NCI-H526 (cell line): ENCODE measurements around the gene GTF3C2.
"Not testable (repeated sequence)": the region's sequence is repeated elsewhere in the genome, so short reads cannot be mapped to it uniquely, and the experiment has no call there.

Source experiments
- DNase-seq, 2 experiments: peaks; one replicate each; lab custom pipeline; 2025; lab: John Stamatoyannopoulos, UW

Gene GTF3C2

DNA sequence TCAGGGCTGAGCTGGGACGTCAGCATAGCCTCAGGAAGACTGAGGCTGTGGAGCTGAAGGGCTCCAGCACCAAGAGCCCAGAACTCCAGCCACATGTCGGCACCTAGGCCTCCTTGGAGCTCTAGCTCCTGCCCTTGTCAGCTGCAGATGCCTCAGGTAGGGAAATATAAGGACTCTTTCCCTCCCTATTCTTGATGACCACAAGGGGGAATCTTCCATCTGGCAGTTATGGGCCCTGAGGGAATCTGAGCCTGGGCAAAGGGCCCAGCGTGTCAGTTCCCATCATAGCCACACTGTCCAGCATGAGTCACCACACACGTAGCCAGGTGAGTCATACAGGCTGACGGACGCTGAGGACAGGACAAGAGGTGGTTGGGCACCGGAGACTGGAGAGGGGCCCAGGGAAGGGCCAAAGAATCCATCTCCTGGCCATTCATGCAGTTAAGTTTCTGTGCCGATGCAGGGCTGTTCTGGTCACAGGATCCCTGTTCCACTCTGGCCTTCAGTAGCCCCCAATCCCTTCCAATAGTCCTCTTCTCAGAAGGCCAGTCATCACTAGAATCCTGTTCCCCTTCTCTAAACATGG is 35.5 kb downstream of the GTF3C2 start:
- peak in 1 of 2 experiments; percentile 12 for DNase-seq

DNA sequence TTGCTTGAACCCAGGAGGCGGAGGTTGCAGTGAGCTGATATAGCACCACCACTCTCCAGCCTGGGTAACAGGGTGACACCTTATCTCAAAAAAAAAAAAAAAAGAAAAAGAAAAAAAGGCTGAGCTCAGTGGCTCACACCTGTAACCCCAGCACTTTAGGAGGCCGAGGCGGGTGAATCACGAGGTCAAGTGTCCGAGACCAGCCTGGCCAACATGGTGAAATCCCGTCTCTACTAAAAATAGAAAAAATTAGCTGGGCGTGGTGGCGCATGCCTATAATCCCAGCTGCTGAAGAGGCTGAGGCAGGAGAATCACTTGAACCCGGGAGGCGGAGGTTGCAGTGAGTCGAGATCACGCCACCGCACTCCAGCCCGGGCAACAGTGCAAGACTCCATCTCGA is 36.7 kb downstream of the GTF3C2 start:
- not testable (repeated sequence) for DNase-seq

DNA sequence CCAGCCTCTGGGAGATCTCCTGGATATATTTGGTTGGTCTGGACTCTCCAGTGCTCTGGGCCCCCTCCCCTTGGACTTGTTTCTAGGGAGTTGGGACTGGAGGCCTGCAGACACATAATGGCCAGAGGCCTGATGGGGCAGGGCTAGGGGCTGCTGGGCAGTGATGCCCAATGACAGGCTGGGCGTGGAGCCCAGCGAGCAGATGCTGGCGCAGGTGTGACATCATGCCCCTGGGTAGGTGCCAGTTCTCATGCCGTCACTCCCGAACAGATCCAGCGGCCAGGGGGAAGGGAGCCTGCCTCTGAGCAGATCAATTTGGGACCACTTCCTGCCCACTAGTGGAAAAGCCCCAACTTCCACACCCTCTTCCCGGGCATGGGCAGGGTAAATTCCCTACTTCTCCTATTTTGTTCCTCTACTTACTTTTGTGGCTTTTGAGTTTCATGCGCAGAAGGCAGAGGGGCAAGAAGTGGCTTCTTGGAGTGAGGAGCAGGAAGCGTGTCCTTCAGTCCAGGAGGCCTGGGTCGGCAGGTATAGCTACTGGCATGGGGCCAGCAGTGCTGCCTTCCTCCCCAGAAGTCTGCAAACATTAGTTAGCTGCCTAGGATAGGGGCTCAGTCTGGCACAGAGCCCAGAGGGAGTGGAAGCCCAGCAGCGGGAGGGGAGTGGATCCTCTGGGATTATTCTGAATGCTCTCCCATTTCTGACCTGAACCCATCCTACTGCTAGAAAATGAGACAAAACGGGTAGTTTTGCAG is 39.7 kb downstream of the GTF3C2 start:
- no peak for DNase-seq

DNA sequence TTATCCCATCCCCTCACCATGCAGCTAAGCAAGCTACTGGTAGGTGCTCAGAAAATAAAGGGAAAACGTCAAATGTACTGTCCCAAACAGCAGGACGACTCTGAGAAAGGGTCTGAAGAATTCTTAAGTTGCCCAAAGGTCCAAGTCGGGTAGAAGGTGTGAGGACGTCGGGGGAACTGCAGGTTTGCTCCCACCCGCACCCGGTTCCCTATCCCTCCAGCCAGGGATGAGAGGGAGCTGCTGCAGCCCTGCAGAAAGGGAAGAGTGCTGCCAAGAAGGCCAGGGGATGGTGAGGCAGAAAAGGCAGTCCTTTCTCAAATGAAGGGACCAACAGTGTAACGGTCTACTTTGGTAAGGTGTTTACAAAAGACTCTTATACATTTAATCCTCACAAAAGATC is 41.4 kb downstream of the GTF3C2 start:
- no peak for DNase-seq

DNA sequence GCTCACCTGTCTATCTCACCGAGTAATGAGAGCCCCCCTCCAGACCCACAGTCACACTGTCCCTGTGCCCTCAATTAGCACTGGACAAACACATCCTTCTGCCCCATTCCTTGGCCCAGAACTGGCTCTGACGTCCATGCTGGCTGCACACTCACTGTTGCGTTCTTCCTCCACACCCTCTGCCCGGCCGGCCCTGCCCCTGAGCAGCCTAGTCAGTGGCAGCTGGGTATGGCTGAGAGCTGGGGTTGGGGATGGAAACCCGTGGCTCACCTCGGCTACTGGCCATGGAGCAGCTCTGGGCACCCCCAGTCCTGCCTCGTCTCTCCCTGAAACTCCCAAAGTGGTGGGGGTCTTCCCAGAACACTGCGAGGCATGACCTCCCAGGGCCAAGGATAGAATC is 41.9 kb downstream of the GTF3C2 start:
- no peak for DNase-seq

DNA sequence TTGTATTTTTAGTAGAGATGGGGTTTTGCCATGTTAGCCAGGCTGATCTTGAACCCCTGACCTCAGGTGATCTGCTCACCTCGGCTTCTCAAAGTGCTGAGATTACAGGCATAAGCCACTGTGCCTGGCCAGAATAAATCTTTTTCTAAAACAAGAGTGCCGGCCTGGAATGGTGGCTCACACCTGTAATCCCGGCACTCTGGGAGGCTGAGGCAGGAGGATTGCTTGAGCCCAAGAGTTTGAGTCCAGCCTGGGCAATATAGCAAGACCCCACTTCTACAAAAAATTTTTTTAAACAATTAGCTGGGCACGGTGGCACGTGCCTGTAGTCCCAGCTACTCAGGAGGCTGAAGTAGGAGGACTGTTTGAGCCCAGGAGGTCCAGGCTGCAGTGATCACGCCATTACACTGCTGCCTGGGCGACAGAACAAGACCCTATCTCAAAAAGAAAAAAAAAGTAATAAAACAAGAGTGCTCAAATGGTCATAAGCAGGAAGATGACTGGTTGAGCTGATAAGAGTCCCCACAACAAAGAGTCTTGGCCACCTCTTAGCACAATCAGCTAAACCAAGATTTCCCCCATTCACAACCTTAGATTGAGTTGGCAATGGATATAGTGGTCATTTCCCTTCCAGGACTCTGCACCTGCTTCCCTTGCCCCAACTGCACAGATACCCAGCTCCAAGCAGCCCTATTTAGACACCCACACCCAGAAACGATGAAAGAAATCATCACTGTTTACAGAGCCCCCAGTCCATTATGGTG is 42.5 kb downstream of the GTF3C2 start:
- no peak for DNase-seq

DNA sequence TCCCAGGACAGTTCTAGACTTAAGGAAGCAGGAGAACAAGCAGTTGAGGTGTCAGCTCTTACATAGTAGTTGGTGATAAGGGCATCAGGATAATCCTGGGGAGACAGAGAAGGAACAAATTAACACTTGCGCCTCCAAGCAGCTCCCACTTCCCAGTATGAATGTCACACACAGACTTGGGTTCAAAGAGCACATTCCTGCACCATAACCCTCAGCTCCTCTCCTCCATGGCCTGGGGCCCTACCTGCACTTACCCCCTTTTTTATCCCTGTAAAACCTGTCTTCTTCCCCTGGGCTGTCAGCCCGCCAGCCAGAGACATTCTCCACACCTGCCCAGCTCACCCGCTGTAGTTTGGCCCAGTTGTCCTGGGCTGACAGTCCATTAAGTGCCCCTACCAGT is 44.4 kb downstream of the GTF3C2 start:
- no peak for DNase-seq

DNA sequence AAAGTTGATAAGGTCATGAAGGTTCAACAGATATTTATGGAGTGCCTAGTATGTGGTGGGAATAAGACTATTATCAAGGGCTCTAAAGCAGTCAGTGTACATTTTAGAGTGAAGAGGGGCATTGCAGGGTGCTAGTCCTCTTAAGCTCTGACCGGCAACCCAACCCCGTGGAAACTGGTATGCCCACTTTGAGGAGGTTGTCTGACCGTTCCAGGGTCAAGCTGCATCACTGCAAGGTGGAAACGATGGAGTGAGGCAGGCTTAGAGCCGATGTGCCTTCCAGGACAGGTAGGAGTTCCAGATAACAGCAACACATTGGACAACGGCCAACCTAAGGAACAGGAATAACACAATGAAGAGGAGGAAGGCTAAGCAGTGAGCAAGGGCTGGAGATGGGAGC is 46.9 kb downstream of the GTF3C2 start:
- DNase-seq: no peak

DNA sequence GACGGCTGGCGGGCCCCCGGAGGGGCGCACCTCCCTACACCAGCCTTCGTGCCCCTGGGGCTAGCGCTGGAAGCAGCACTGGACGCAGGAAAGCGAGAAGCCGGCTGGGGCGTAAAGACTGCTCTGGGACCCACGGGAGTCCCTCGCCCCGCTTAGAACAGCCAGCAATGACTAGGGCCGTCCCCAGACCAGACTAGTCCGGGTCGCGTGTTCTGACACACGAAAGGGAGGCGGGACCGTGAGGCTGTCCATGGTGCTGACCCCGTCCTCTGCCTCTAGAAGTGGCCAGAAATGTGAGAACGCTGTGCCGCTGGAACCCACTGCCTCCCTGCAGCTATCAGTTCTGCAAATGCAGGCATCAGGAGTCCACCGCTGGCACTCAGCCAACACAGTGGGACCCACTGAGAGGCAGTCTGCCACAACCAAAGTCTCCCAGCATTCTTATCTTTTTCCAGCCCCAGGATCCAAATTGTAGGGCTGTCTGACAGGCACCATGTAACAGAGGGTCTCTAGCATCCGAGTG is 48.1 kb downstream of the GTF3C2 start, which contains the start of gene UCN:
TSS of gene UCN (minus strand) at position 87 of the 523 bp plus-strand sequence. CDS start 550 bp downstream, outside the sequence.
- DNase-seq: no peak

DNA sequence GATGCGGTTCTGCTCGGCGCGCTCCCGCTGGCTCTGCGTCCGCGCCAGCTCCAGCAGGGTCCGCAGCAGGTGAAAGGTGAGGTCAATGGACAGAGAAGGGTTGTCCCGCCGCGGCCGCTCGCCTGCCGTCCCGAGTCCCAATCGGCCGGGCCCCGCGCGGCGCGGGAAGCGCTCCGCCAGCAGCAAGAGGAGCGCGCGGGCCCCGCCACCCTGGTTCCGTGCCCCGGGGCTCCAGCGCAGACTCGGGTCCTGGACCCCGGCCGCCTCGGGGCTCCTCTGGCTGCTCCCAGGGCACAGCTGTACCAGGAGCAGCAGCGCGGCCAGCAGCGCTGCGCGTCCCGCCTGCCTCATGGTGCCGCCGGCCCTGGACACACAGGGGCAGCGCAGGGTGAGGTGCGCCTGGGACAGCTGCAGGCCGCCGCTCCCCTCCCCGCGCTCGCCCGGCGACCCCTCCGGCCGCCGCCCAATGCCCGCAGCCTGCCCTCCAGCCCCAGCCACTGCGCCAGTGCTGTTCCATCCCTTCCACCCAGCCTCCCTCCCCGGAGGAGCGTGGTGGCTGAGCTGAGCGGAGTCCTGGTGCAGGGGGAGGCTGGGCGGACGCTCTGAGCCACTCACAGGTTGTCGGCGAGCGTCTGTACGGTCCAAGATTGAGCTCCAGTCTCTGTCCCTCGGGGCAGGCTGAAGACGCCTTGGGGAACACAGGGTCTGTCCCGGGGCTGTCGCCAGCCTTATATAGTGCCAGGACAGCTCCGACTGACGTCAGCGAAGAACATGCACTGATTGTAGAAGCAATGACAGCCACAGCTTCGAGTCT is 48.8 kb downstream of the GTF3C2 start:
- DNase-seq: peak in 1 of 2 experiments; percentile 22

DNA sequence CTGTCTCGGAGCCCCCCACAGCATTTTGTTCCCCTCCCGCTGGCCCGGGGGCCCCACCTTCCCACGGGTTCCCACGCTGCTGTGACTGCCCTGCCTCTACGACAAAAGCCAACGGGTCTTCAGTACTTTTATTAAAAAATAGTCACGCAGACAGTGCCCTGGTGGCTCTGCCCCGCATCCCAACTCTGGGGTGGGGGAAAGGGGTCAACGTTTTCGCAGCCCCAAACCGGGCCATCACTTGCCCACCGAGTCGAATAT is 49.3 kb downstream of the GTF3C2 start:
- DNase-seq: no peak

DNA sequence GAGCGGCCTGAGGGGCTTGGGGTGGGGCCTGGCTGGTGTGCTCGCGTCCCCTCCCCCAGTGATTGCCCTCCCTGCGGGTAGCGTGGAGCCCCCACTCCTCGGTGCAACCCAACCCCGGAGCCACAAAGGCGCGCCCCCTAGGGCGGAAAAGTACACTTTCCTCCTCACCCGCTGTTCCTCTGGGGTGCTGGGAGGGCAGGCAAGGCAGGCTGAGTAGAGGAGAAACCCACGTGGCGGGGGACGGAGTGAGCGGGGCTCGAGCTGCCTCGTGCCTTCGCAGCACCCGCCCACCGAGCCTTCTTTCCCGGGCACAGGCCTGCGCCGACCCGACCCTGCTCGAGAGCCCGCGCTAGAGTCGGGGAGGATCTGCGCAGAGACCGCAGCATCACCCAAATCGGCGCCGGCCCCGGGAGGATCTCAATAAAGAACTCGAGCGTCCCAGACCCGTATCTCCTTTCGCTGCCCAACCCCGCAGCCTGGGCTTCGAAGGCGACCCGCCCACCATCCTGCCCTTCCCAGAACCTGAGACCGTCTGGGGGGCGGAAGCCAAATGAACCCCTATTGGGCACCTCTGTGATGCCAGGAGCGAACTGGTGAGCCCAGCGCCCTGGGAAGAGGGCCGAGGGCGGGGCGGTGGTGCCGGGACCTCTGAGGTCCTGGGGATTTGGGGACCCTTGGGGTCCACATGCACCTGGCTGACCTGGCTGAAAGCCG is 49.8 kb downstream of the GTF3C2 start:
- DNase-seq: peak in 1 of 2 experiments; percentile 55

DNA sequence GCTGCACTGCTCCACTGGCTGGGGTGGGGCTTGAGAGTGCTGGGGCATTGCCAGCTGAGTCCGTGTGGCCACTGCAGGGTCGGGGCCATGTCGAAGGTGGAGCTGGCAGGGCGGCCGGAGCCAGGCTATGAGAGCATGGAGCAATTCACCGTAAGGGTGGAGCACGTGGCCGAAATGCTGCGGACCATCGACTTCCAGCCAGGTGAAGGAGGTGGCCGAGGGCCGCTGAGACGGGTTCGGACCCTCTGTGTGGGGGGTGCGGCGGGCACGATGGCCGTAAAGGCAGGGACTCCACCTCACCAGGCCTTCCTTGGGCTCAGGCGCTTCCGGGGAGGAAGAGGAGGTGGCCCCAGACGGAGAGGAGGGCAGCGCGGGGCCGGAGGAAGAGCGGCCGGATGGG is 50.4 kb downstream of the GTF3C2 start:
- DNase-seq: no peak

DNA sequence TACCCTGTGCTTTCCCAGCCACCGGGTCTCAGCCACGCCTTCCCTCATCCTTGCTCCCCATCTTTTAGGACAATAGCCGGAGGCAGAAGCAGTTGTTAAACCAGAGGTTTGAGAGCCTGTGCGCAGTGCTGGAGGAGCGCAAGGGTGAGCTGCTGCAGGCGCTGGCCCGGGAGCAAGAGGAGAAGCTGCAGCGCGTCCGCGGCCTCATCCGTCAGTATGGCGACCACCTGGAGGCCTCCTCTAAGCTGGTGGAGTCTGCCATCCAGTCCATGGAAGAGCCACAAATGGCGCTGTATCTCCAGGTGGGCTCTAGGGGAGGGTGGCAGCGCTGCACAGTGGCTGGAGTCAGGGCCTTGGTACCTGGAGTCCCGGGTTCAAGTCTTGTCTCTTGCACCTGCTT is 51.0 kb downstream of the GTF3C2 start:
- no peak for DNase-seq

DNA sequence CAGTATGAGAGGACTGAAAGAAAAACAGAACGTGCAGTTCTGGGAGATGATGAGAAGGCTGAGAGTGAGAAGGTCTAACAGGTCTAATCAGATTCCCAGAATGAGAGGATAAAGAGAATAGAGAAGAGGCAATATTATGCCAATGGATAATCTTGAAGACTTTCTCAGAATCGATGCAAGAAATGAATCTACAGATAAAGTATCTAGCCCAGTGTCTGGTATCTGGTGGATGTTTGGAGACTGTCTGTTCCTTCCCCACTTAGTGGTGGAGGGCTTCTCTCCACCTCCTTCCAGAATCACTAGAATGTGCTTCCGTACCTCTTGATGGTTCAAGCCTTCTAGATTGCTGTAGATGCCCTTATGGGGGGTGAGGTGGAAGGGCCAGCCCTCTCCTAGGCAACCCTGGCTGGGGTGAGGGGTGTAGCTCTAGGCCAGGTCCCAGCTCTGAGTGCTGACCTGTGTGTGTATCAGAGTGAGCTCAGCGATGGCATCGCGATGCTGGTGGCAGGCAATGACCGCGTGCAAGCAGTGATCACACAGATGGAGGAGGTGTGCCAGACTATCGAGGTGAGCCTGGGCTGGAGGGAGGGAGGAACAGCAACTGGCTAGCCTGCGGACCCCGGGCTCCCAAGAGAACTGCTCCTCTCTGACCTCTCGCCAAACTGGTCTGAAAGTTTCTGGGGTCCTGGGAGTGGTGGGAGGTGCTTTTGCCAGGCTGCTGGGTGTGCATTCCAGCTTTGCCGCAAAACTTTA is 51.9 kb downstream of the GTF3C2 start:
- no peak for DNase-seq

DNA sequence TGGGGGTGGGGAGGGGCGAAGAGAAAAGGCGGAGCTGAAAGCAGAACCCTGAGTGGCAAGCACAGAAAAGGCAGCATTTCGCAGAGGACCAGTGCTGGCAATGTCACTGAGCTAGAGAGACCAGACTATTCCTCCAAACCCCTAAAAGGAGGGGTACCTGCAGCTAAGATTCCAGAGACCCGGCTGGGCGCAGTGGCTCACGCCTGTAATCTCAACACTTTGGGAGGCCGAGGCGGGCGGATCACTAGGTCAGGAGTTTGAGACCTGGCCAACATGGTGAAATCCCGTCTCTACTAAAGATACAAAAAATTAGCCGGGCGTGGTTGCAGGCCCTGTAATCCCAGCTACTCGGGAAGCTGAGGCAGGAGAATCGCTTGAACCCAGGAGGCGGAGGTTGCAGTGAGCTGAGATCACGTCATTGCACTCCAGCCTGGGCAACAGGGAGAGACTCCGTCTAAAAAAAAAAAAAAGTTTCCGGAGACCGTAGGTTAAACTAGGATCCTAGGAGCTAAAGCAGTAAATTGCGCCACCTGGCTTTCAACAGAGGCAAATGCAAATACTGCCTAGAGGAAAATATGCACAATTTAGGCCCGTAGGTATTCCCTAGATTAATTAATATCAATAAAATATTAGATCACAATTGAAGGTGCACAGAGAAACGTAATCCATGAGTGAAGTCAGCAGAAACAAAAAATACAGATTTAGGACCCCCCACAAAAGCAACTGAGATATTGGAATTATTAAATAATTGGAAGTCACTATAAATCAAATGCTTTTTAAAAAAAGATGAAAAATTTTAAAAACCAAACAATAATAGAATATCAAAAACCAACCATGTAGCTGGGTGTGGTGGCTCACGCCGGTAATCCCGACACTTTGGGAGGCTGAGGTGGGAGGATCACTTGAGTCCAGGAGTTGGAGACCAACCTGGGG is 53.2 kb downstream of the GTF3C2 start:
- peak; percentile 34 to 81 for DNase-seq

DNA sequence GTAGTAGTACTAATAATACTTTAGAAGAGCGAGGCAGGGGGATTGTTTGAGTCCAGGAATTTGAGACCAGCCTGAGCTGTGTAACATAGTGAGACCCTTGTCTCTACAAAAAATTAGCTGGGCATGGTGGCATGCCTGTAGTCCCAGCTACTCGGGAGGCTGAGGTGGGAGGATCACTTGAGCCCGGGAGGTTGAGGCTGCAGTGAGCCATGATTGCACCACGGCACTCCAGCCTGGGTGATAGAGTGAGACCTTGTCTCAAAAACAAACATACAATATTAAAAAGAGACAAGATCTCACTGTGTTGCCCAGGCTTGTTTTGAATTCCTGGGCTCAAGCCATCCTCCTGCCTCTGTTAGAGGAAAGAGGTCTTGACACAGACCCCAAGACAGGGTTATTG is 56.0 kb downstream of the GTF3C2 start:
- DNase-seq: not testable (repeated sequence)

DNA sequence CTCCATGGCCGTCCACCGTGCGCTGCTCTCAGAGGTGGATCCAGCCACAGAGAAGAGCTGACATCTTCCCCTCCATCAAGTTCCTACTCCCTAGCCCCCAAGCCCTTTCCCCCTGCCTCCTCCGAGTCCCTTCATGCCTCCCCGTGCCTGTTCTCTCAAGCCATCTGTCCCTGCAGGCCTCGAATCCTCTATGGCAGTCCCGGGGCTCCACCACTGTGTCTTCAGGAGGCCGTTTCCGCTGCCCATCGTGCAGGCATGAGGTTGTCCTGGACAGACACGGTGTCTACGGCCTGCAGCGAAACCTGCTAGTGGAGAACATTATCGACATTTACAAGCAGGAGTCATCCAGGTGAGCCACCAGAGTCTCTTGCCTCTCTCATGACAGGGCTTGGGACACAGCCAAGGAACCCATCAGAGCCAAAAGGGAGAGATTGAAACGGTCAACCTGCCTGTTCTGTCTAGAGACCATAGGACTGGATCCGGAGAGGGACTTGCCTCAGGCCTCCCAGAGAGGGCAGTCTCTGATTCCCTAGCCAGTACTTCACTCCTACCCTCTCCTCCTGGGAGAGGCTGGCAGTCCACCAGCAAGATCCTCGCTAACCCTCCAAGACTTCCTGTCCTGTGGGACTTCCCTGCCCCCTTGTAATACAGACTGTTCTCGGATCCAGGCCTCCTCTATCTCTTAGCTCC is 58.0 kb downstream of the GTF3C2 start:
- DNase-seq: no peak

DNA sequence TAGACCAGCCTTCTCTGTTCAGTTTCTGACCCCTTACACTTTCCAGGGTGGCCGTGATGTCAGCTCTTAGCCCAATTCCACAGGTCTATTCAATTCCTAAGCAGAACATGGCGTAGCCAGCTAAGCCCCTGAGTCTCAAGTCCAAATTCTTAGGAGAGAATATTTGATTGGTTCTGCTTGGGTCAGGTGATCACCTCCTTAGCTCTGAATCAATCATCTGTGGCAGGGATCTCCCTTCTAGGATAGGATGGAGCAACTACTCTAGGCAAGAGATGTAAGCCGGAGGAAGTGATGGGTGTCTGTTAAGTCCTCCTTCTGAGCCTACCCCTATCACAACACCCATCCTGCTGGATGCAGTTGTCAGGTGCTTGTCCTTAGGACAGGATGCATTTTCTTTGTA is 59.4 kb downstream of the GTF3C2 start:
- DNase-seq: no peak
